H1 (cell line): Measurements from ENCODE around the gene NXPH4. TPM values are rescaled to one million over a fixed set of nuclear protein-coding genes. Genes with fewer than 3 reads are reported as not detected.

Experiments
- CTBP2 ChIP-seq: IDR thresholded peaks from 2 replicates; pipeline ENCODE4 v1.7.0; 2011; ENCODE audit warnings: borderline replicate concordance, mild to moderate bottlenecking, moderate library complexity, mixed read lengths, low read length; ENCODE audit not compliant: insufficient read depth, insufficient read length
- NRF1 ChIP-seq: IDR thresholded peaks from 2 replicates; pipeline ENCODE4 v1.6.1; 2011; ENCODE audit warnings: mild to moderate bottlenecking, low read depth, low read length, improper control_type of control experiment
- polyA plus RNA-seq, 7 experiments: library from polyadenylated mRNA; depleted of rRNA in 3 of 7; stranded (reverse) in 5 of 7; unstranded in 2 of 7; fragments of >200 nt in 5 of 7; fragments of 200-250 nt in 2 of 7; gene quantifications; 1 replicate in 5 of 7; 2 replicates in 1 of 7; 4 replicates in 1 of 7; pipeline versions ENCODE4 v1.2.1 to v1.2.3, GENCODE V29; 2011 to 2013; ENCODE audit warnings: missing spikeins in 2 of 7, mixed read lengths in 2 of 7
- total RNA-seq: library from RNA; stranded (reverse); fragmentation: NEBNext Ultra II Directional; extraction: Animal tissue kit (Norgen Biotek cat#: 25700); gene quantifications from 2 replicates; pipeline ENCODE4 v1.2.1, GENCODE V29; 2021

Gene NXPH4
- total and polyA plus RNA-seq, 2 of the 8 experiments (the other 6 are each of a cell fraction or from before 2014, with no cell fraction given): 0.92 to 1.7 TPM

GRCh38 chr12:57203201-57203600 is 13.4 kb upstream of the NXPH4 start (continued):
- TF ChIP-seq CTBP2 (no peak), NRF1 (no peak)
